GM12873 (cell line): ENCODE data around the gene GRIK4.

Experiments
- TF ChIP-seq, protein P1 (sequence below): IDR thresholded peaks from 2 replicates; pipeline ENCODE4 v1.5.1; 2012; ENCODE audit warnings: low read depth, mild to moderate bottlenecking, moderate library complexity, low read length, control low read depth; ENCODE audit not compliant: insufficient read depth; ENCODE audit errors: missing control alignments

GRIK4 gene

DNA sequence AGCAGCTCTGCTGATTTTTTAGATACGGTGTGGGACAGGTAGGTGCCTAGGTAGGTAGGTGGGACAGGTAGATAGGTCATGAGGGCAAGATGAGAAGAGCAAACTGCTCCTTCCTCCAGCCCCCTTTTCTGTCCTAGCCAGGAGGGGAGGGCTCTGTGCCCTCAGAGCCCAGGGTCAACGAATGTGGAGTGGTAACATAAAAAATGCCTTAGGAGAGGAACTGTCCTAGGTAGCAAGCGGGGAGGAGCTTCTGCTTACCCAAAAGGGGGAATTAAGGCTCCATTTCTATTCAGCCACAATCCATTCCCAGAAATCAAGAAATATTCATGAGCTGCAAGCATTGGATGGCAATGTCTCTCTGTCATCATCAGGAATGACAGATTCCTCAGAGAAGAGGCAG lies 234.8 kb downstream of the GRIK4 start:
- TF ChIP-seq, protein P1, sequence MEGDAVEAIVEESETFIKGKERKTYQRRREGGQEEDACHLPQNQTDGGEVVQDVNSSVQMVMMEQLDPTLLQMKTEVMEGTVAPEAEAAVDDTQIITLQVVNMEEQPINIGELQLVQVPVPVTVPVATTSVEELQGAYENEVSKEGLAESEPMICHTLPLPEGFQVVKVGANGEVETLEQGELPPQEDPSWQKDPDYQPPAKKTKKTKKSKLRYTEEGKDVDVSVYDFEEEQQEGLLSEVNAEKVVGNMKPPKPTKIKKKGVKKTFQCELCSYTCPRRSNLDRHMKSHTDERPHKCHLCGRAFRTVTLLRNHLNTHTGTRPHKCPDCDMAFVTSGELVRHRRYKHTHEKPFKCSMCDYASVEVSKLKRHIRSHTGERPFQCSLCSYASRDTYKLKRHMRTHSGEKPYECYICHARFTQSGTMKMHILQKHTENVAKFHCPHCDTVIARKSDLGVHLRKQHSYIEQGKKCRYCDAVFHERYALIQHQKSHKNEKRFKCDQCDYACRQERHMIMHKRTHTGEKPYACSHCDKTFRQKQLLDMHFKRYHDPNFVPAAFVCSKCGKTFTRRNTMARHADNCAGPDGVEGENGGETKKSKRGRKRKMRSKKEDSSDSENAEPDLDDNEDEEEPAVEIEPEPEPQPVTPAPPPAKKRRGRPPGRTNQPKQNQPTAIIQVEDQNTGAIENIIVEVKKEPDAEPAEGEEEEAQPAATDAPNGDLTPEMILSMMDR = no peak

DNA sequence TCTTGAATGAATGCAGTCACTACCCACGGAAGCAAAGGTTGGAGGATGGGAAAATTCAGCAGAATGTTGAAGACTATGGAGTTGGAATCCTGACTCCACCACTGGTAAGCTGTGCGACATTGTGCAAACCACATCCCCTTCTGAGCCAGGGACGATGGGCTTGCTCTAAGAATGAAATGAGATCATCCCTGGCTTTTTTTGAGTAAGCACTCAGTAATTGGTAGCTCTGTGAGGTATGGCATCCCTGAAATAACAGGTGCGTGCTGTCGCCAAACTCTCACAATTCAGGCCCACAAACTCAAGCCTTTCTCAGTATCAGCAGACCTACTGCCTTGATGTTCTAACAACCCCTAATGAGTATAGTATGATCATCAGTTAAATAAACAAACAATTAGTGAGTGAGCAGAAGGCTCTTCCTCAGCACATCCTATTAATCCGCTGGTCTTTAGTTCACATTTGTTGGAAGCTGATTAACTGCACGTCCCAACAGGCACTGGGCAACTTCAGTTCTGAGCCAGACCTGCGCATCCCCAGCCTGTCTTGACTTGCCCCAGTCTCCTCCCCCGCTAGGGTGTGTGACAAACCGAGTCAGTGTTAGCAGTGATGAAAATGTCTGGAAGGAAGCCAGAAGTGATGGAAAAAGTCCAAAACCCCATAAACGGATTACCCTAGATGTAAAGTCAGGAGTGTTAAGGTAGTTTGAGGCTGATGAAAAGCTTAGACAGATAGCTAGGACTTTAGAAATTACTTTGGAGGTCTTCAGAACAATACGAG lies 235.5 kb downstream of the GRIK4 start:
- TF ChIP-seq, protein P1 = no peak

DNA sequence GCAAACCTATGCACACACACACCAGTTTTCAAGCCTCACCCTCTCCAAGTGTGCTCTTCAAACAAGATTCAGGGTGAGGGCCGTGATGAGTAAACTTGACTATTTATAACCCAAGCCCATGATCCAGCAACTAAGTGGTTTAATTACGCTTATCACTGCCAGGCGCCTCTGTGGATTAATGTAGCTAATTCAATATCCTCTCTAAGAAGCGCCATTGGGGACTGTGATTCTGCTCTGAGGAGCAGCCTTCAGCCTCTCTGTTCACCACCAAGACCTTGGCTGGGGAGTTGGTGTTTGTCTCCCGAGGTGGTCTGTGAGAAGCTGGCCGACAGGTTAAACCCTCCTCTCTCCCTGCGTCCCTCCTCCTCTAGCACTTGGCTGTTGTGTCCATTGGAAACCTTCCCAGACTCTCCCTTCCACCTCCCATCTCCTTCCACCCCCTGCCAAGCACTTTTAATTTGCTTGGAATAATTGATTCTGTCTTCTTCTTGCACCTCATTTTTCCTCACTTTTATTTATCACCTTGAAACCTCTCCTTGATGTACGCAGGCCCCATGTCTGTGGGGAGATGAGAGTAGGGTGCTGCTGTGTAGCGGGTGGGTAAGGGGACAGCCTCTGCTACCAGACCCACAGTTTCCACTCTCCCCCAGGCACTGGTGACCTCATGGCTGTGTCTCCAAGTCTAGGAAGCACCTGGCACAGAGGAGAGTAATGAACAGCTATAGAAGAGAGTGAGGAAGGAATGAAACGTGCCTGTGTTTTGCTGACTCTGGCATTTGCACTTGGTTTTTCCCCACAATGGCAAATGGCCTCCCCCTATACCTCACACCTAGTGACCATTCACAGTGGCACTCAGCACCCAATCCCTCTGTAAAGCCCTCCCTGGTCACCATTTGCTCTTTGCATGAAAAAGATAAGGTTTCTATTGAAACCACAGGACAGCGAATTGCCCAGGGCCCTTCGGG lies 236.6 kb downstream of the GRIK4 start:
- TF ChIP-seq, protein P1 = no peak

DNA sequence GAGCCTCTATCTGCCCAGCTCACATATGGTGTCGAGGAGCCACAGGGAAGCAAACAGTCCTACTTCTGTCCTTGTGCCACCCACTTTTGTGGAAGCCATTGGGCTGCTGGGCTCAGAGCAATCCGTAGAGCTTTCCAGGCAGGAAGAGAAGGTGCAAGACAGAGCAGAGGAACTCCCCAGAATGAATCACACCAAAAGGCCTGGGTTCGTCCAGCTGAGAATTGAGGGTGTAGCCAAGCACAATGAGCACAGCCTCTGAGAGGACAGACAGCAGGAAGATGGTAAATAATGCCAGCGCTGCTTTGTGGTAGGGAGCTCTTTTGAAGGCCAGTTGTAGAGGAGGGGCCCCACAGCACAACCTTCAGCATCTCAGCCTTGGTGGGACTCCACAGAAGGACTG lies 237.8 kb downstream of the GRIK4 start:
- TF ChIP-seq, protein P1 = no peak

DNA sequence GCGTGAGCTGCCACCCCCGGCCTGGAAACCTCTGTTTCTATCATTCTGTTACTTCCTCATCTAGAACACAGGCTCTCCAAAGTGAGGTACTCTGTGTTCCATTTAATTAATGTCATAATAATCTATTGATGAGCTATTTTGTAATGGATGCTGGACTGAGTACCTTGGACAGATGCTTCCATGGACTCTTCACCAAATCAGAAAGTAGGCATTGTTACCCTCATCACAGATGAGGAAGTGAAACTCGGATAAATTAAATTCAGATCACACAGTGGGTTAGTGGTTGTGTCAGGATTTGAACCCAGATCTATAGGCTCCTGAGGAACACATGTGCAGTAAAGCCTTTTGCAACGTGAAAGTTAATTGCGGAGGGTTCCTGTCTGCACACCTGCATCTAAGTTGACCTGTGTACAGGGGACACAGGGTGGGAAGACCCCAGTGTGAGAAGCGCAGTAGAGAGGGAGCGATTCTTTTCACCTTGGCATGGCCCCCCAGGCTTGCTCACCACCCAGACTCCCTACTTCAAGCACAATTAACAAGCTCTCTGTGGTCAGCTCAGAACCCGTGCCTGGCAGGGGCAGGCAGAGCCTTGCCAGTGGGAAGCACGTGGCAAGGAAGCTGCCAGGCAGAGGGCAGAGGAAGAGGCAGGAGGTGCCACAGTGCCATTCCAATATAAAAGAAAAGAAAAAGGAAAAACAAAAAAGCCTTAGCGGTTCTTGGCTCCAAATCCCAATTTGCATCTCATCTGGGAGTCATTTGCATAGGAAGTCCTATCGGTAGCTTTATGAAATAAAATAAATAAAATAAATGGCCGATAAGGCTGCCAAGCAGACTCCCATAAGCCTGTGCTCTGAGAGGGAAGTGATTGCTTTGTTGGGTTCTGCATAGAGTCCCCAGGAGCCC lies 239.3 kb downstream of the GRIK4 start:
- TF ChIP-seq, protein P1 = no peak

DNA sequence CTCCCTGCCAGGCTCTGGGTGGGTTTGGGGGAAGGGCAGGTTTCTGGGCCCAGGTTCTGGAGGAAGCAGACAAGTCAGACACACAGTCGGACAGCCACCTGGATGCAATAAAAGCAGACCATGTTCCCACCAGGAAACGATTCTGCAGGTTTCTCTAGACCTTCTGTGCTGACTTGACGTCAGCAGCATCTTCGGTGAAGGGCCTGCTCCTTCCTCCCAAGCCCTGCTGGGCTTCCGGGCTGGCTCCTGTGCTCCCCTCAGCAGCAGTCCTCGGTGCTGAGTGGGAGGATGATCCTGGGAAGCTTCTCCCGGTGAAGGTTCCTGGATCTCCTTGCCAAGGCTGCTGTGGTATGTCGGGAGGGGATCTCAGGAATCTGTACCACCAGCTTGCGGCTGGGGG lies 240.0 kb downstream of the GRIK4 start:
- TF ChIP-seq, protein P1 = no peak

DNA sequence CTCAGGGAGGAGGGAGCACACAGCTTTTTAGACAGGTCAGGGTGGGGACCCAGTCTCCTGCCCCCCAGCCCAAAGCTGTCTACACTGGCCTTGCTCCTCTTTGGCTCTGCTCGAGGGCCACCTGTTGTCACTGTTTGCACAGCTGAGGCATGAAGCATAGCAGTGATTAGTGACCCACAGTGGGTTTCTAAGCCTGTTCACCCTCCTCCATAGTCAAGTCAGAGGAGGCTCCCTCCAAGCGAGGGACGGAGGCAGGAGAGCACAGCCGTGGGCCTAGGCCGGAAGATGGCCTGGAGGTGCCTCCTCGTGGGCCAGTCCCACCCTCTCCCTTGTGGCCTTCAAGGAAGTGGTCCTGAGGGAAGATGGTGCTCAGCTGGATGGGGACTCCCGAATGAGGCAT lies 241.1 kb downstream of the GRIK4 start:
- TF ChIP-seq, protein P1 = no peak
